ENCODE results near the gene THRA.

Gene THRA

DNA sequence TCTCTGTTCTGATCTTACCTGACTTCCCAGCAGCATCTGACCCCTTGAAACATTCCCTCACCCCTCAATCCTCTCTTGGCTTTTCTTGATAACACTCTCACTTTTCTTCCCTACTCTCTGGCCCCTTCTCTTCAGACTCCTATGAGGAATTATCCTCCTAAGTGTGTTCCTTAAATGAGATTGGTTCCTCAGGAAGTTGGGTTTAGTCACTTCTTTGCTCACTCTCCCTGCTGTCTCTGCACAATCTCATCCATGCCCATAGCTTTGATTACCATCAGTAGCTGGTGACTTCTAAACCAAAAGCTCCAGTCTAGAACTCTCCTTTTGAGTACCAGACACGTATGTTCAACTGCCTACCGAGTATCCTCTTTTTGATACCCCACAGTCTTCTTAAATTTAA is 21.6 kb upstream of the THRA start:
- TF ChIP-seq, protein P1, sequence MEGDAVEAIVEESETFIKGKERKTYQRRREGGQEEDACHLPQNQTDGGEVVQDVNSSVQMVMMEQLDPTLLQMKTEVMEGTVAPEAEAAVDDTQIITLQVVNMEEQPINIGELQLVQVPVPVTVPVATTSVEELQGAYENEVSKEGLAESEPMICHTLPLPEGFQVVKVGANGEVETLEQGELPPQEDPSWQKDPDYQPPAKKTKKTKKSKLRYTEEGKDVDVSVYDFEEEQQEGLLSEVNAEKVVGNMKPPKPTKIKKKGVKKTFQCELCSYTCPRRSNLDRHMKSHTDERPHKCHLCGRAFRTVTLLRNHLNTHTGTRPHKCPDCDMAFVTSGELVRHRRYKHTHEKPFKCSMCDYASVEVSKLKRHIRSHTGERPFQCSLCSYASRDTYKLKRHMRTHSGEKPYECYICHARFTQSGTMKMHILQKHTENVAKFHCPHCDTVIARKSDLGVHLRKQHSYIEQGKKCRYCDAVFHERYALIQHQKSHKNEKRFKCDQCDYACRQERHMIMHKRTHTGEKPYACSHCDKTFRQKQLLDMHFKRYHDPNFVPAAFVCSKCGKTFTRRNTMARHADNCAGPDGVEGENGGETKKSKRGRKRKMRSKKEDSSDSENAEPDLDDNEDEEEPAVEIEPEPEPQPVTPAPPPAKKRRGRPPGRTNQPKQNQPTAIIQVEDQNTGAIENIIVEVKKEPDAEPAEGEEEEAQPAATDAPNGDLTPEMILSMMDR (IDR thresholded peaks at IDR 0.05; ENCODE audit: extremely low read depth, missing control alignments) = no peak
- no peak for DNase-seq (ENCODE audit: low spot score)

DNA sequence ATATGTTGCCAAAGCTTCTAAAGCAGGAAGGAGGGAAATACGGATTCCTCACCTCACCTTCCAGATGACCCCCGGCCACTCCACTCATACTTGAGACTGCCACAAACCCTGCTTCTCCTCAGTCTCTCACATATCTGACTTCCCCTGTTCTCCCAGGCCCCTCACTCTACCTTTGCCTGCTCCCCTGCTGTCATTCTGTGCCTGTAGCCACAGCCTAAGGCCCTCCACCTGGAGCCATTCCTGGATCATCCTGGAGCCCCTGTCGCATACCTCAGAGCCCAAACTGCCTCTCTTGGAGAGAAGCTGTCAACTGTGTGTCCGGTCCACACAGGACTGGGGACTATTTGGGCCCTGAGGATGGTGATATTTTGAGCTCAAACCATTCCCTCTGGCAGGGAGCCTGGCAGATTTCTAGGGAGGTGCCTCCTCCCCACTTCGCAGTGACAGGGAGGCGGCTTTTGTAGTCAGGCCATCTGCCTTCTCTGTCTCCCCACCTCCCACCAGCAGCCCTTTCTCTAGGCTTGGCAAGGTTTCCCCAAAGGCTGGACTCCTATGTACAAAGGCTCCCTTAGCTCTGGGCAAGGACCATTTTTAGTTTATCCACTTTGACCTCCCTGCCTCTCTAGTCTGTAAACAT is 6.3 kb upstream of the THRA start:
- DNase-seq (ENCODE audit: low spot score) = no peak
- TF ChIP-seq, protein P1 (IDR thresholded peaks at IDR 0.05; ENCODE audit: extremely low read depth, missing control alignments) = no peak

DNA sequence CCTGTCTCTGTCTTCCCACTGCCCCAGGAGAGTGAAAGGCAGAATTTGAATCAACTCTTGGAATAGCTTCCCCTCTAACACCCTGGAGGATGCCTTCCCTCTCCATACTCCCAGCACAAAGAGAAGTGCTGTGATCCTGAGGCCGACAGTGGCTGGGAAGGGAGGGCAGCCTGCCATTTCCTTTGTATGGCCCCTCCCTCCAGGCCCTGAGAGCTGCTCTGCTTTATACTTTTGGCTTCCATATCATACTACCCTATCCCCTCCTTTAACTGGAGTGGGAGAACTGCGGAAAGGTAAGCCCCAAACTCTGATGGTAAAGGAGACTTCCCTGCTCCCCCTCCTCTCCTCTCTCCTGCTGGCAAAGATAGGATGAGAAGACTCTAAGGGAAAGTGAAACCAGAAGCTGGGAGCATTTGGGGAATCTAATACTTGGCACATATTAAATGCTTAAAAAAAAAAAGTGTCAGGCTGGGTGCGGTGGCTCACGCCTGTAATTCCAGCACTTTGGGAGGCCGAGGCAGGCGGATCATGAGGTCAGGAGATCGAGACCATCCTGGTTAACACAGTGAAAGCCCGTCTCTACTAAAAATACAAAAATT is 4.5 kb upstream of the THRA start:
- no peak for DNase-seq (ENCODE audit: low spot score)
- TF ChIP-seq, protein P1 (IDR thresholded peaks at IDR 0.05; ENCODE audit: extremely low read depth, missing control alignments) = no peak

DNA sequence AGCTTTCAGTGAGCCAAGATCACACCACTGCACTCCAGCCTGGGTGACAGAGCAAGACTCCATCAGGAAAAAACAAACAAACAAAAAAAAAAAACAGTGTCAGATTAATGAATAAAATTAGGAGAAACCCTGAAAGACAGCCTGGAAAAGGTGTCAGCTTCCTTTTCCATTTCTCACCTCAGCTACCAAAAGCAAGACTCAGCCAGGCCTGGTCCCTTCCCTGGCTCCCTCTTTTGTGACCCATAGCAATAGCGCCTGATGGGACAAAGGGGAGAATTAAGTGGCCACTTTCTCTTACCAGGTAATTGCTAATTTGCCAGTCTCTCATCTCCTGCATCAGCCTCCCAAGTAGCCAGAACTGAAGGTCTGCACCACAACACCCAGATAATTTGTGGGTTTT is 3.9 kb upstream of the THRA start:
- TF ChIP-seq, protein P1 (IDR thresholded peaks at IDR 0.05; ENCODE audit: extremely low read depth, missing control alignments) = no peak
- DNase-seq (ENCODE audit: low spot score) = no peak

DNA sequence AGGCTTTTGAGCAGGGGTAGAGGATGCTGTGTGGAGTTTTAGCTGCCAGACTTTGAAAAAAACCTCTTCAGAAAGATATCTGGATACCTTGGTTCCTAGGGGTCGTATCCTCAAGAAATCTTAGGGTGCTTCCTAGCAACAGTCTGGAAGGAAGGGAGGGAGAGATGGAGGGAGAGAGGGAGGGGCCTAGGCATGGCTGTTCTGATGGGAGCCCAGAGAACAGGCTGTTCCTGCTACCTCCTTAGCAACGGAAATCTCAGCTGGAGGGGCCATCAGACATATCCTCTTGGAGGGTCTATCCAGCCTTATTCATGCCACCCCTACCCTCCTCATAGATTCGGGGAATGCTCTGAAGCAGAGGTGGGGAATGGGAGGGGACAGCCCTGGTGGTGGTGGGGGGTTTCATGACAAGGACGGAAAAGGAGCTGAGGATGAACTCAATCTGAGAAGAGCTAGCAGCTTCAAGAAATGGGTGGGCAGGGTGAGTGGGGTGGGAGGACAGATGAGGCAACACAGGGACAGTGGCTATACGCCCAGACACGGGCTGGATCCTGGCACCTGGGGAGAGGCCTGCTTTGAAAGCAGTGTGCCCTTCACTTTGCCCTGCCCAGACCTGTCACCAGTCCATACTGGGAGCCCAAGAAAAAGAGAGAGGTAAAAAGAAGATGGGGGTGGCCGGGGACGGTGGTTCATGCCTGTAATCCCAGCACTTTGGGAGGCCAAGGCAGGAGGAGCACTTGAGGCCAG is 2.9 kb upstream of the THRA start:
- TF ChIP-seq, protein P1 (IDR thresholded peaks at IDR 0.05; ENCODE audit: extremely low read depth, missing control alignments) = no peak
- no peak for DNase-seq (ENCODE audit: low spot score)

DNA sequence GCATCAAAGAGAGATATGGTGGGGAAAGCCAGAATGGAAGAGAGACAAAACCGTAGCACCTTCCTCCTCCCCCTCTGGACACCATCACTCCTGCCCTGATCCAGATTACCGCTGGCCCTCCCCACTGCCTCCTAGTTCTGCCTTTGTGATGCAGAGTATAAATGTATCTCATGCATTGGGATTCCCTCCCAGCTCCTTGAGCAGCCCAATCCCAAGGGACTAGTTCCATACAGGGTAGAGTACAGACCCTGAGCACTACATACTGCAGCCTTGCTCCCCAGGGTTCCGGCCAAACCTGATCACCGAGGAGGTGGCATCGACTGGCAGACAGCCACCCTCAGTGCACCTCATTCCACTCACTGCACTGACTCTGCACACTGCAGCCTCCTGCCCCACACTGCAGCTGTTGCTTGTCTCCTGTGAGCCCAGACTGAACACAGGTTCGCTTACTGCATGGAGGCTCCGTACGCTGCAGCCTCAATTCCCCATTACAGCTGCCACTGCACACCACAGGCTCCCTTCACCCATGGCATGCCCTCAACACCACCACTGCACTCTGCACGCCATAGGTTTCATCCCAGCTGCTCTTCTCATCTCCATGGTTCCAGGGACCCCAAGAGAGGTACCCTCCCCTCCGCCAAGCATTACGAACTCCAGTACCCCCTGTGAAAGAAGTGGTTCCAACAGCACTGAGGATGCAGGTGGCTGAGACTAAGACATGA is 1.7 kb upstream of the THRA start:
- TF ChIP-seq, protein P1 (IDR thresholded peaks at IDR 0.05; ENCODE audit: extremely low read depth, missing control alignments) = no peak
- no peak for DNase-seq (ENCODE audit: low spot score)
